ENCODE measurements around the gene ARFGEF3.

- TF ChIP-seq CTCF (IDR thresholded peaks at IDR 0.05) (no peak), ZFX (IDR thresholded peaks at IDR 0.05; ENCODE audit: borderline replicate concordance) (no peak)
Observed at GRCh38 chr6:138310294-138310693, 148.6 kb downstream of the ARFGEF3 start.

Measured in 22Rv1 (cell line).